Fibroblast of mammary gland (primary cell): ENCODE results near the gene GIGYF1.

Experiments used
- DNase-seq: peaks from one replicate; pipeline ENCODE4 v3.0.0-alpha.2; 2010; ENCODE audit warnings: low read depth
- H3K4me3 ChIP-seq: 2 replicates; pipeline ENCODE4 v1.5.1; 2011; ENCODE audit warnings: low read depth, mild to moderate bottlenecking, low read length, moderate library complexity; ENCODE audit not compliant: control insufficient read depth
- TF ChIP-seq, protein P1 (sequence below): conservative IDR thresholded peaks from 2 replicates; pipeline ENCODE4 v1.5.1; 2011; ENCODE audit warnings: low read depth, low read length, inconsistent platforms; ENCODE audit not compliant: control insufficient read depth, insufficient read depth

The GIGYF1 gene

DNA sequence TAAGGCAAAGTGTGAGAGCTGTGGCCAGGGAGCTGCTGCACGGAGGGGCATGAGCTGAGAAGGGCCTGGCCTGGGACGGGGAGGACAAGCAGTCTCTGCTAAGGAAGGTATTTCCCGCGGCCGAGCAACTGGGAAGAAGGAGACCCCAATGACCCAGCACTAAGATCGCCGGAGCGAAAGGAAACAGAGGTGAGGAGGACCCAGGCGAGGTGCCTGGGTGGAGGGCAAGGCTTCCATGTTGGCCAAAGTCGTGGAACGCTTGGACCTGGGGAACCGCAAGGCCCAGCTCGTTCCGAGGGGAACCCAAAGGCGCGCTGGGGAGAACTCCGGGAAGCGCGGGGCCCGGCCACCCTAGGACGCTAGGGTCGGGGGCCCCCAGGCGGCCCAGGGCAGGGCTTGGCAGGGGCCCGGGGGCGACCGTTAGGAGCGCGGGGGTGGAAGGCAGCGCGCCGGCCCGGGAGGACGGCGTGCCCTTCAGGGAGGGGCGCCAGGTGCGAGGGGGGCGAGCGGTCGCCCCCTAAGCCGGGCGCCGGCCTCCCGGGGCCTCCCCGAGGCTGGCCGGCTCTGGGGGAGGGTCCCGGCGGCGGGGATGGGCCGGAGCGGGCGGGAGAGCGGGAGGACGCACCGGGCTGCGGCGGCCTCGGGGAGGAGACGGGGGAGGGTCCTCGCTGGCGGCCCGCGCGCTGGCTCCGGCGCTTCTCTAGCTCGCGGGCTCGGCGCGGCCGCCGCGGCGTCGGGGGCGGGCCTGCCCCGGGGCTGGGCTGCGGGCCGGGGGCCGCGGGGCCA is 545 bp downstream of the GIGYF1 start:
- H3K4me3 ChIP-seq, result peak overlapping the region; percentile 78
- TF ChIP-seq, protein P1, sequence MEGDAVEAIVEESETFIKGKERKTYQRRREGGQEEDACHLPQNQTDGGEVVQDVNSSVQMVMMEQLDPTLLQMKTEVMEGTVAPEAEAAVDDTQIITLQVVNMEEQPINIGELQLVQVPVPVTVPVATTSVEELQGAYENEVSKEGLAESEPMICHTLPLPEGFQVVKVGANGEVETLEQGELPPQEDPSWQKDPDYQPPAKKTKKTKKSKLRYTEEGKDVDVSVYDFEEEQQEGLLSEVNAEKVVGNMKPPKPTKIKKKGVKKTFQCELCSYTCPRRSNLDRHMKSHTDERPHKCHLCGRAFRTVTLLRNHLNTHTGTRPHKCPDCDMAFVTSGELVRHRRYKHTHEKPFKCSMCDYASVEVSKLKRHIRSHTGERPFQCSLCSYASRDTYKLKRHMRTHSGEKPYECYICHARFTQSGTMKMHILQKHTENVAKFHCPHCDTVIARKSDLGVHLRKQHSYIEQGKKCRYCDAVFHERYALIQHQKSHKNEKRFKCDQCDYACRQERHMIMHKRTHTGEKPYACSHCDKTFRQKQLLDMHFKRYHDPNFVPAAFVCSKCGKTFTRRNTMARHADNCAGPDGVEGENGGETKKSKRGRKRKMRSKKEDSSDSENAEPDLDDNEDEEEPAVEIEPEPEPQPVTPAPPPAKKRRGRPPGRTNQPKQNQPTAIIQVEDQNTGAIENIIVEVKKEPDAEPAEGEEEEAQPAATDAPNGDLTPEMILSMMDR, result no peak
- DNase-seq, result no peak

DNA sequence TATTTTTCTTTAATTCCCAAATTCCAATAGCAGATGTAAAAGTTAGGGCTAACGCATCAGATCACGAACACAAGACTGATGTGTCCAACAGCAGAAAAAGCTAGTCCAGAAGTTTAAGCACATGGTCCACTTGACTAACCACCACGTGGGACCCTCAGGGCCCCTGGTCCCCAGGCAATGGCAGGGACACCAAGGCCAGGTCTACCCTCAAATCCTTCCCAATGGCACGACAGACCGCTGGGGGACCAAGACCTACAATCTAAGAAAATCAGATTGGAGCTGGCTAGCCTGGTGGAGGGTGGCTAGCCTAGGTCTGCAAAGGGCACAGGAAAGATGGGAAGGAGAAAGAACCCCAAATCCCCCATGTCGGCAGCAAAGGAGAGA is 1.5 kb downstream of the GIGYF1 start:
- peak overlapping the region; percentile 78 for H3K4me3 ChIP-seq
- DNase-seq, result no peak
- TF ChIP-seq, protein P1, result no peak

DNA sequence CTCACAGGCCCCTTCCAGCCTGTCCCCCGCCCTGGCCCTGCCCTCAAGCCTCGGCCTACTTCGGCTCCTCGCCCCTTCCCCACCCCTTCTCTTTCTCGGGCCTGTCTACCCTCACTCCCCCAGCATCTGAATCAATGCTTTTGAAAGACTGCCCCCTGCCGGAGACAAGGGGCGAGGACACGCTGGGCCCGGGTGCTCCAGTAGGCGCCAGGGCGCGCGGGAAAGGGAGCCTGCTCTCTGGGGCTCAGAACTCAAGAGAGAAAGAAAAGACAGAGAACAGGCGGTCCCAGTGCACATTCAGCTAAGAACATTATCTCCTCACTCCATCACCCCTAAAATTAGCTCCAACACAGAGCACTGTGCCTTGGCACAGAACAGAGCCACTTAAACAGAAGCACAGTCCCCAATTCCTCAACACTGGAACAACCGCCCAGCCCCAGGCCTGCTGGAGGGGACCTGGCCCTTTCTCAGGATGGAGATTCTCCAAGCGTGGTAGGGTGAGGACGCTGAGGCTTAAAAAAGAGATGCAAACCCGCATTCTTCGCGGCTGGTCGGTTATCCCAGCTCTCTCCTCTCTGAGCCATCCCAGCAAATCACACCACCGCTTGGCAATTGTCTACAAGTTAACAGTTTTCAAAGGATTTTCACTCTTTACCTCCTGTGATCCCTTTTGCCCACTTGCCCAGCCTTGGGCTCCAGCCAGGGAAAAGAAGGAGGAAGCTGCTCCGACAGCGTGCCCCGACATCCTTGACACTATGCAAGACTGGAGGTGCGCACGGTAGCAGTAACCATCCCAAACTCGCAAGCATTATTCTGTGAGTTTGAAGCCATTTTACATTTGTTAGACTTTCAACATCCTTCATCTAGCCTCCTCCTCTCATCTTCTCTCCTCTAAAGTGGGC is 2.1 kb downstream of the GIGYF1 start:
- TF ChIP-seq, protein P1, result peak; percentile 73
- peak; percentile 70 for DNase-seq
- peak overlapping the region; percentile 78 for H3K4me3 ChIP-seq

DNA sequence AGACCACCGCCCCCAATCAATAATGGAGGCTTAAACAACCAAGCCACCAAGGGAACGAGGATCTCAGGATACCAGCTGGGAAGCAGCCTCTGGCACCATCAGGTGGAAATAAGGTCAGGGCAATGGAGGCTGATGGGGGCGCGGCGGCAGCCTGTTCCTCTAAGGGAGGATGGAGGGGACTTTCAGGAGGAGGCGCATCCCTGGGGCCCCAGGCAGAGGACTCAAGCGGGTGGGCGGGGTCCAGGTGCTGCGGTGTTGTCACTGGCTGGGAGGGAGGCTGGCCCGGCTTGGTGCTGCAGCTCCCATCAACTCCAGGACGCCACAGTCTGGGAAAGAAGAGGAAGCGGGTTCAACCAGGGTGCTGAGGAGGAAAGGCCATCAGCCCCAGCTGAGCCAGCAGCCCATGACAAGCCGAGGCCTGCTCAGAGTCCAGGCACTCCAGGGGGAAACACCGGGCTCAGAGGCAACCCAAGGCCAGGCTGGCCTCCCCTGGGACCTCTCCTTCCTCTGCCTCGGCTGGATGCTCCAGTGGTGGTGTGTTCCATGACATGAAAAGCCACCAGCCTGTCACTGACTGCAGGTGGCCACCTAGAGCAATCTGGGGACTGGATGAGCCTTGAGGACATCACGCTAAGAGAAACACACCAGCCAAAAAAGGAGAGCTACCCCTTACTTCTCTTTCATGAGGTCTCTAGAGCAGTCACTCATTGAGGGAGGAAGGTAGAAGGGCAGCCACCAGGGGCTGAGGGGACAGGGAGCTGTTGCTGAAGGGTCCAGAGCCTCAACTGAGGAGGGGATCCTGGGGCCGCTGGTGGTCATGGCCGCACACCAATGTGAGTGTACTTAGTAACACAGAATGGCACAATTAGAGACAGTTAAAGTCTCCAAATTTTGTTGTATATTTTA is 4.6 kb downstream of the GIGYF1 start:
- DNase-seq, result no peak
- H3K4me3 ChIP-seq, result no peak overlapping the region
- TF ChIP-seq, protein P1, result no peak

DNA sequence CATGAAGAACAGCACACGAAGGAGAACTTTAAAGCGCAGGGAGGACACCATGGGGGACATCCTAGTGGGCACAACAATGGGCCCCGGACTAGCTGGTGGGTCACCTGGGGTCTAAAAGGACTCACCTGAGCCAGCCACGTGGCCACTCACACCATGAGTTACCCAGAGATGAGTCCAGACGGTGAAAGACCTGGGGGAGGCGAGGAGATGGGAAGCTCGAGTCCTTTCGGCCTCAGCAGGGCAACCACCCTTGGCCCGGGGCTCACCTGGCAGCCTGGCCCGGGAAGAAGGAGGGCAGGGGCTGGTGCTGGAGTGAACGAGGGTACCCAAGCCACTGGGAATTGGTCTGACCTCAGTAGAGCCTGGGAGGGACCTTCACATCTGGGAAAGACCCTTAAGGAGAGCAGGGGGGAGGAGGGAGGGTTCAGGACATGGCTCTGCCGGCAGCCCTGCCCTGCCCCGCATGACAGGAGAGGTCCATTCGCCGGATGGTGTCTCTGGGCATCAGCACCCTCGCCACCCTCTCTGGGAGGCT is 5.7 kb downstream of the GIGYF1 start:
- H3K4me3 ChIP-seq, result no peak overlapping the region
- TF ChIP-seq, protein P1, result no peak
- no peak for DNase-seq
